ENCODE results near the gene FOXL3. TPM values are rescaled to one million over a fixed set of nuclear protein-coding genes. Genes with fewer than 3 reads are reported as not detected.

Gene FOXL3
- total and polyA plus RNA-seq, 2 experiments from 2014 or later = not detected

DNA sequence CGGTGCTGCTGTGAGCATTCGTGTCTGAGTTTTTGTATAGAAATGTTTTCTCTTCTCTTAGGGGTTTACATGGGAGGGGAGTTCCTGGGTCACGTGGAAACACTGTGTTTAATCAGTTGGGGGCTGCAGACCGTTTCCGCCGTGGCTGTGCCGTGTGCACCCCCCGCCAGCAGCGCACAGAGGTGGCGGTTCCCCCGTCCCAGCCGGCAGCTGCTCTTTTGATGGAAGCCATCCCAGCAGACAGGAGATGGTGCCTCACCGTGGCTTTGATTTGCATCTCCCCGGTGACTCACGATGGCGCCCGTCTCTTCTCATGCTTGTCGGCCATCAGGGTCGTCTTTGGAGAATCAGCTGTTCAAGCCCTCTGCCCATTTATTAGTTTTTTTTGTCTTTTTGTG, 34.9 kb upstream of the FOXL3 start:
- Histone ChIP-seq H3K4me3 (no peak overlapping the region), H3K36me3 (ENCODE audit: insufficient read depth) (peaks cover 7% of the 10 kb centered on the region; the same call in 1 of the 2 replicates), H2AFZ (no peak overlapping the region), H3K4me1 (ENCODE audit: insufficient read depth) (no peaks in the 10 kb centered on the region), H3K27ac (ENCODE audit: low read depth) (no peak overlapping the region), H3K27me3 (ENCODE audit: insufficient read depth) (no peaks in the 10 kb centered on the region), H4K20me1 (replicated peaks; ENCODE audit: insufficient read depth) (no peaks in the 10 kb centered on the region), H3K4me2 (no peak overlapping the region), H3K9me2 (ENCODE audit: insufficient read depth) (no peaks in the 10 kb centered on the region), H3F3A (replicated peaks; ENCODE audit: low read depth) (no peaks in the 10 kb centered on the region), H3K79me2 (replicated peaks; ENCODE audit: insufficient read depth) (no peaks in the 10 kb centered on the region)
- Mint-ChIP-seq H3K9me3 (peaks cover 66% of the 10 kb centered on the region), H3K36me3 (ENCODE audit: low read depth) (peaks cover 93% of the 10 kb centered on the region), H3K4me1 (no peaks in the 10 kb centered on the region; the same call in 2 of the 3 replicates), H3K27ac (no peak overlapping the region), H3K4me3 (no peak overlapping the region), H3K27me3 (ENCODE audit: insufficient read depth, low read depth, poor library complexity) (peaks cover 20% of the 10 kb centered on the region)
- TF ChIP-seq JUNB (IDR thresholded peaks at IDR 0.05; ENCODE audit: unreplicated experiment) = no peak
- TF ChIP-seq, protein P1, sequence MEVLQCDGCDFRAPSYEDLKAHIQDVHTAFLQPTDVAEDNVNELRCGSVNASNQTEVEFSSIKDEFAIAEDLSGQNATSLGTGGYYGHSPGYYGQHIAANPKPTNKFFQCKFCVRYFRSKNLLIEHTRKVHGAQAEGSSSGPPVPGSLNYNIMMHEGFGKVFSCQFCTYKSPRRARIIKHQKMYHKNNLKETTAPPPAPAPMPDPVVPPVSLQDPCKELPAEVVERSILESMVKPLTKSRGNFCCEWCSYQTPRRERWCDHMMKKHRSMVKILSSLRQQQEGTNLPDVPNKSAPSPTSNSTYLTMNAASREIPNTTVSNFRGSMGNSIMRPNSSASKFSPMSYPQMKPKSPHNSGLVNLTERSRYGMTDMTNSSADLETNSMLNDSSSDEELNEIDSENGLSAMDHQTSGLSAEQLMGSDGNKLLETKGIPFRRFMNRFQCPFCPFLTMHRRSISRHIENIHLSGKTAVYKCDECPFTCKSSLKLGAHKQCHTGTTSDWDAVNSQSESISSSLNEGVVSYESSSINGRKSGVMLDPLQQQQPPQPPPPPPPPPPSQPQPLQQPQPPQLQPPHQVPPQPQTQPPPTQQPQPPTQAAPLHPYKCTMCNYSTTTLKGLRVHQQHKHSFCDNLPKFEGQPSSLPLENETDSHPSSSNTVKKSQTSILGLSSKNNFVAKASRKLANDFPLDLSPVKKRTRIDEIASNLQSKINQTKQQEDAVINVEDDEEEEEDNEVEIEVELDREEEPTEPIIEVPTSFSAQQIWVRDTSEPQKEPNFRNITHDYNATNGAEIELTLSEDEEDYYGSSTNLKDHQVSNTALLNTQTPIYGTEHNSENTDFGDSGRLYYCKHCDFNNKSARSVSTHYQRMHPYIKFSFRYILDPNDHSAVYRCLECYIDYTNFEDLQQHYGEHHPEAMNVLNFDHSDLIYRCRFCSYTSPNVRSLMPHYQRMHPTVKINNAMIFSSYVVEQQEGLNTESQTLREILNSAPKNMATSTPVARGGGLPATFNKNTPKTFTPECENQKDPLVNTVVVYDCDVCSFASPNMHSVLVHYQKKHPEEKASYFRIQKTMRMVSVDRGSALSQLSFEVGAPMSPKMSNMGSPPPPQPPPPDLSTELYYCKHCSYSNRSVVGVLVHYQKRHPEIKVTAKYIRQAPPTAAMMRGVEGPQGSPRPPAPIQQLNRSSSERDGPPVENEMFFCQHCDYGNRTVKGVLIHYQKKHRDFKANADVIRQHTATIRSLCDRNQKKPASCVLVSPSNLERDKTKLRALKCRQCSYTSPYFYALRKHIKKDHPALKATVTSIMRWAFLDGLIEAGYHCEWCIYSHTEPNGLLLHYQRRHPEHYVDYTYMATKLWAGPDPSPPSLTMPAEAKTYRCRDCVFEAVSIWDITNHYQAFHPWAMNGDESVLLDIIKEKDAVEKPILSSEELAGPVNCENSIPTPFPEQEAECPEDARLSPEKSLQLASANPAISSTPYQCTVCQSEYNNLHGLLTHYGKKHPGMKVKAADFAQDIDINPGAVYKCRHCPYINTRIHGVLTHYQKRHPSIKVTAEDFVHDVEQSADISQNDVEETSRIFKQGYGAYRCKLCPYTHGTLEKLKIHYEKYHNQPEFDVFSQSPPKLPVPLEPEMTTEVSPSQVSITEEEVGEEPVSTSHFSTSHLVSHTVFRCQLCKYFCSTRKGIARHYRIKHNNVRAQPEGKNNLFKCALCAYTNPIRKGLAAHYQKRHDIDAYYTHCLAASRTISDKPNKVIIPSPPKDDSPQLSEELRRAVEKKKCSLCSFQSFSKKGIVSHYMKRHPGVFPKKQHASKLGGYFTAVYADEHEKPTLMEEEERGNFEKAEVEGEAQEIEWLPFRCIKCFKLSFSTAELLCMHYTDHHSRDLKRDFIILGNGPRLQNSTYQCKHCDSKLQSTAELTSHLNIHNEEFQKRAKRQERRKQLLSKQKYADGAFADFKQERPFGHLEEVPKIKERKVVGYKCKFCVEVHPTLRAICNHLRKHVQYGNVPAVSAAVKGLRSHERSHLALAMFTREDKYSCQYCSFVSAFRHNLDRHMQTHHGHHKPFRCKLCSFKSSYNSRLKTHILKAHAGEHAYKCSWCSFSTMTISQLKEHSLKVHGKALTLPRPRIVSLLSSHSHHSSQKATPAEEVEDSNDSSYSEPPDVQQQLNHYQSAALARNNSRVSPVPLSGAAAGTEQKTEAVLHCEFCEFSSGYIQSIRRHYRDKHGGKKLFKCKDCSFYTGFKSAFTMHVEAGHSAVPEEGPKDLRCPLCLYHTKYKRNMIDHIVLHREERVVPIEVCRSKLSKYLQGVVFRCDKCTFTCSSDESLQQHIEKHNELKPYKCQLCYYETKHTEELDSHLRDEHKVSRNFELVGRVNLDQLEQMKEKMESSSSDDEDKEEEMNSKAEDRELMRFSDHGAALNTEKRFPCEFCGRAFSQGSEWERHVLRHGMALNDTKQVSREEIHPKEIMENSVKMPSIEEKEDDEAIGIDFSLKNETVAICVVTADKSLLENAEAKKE (CRISPR knock-in tag; IDR thresholded peaks at IDR 0.05) = no peak
- DNase-seq (ENCODE audit: low spot score) (no peak), ATAC-seq (no peak)

DNA sequence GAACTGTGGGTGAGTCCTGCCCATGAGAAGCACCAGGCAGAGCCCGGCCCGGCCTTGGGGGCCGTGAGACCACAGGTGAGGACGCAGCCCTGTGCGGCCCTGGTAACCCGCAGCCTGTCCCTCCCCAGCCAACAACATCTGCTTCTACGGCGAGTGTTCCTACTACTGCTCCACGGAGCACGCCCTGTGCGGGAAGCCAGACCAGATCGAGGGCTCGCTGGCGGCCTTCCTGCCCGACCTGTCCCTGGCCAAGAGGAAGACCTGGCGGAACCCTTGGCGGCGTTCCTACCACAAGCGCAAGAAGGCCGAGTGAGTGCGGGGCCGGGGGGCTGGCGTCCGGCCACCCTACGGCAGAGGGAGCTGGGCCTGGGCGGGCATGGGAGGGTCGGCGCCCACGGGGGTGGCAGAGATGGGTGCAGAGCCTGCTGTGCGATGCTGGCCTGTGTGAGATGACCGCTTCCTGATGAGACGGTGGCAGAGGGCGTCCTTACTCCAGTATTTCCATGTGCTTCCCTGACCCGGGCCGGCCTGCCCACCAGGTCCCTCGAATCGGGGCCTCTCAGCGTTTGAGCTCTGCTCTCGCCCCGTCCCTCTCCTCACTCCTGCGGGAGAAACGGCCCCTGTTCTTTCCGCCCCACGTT, 34.1 kb upstream of the FOXL3 start:
- no peaks in the 10 kb centered on the region for H3K4me1 ChIP-seq (ENCODE audit: insufficient read depth)
- Mint-ChIP-seq H3K4me3 (no peak overlapping the region), H3K4me1 (no peaks in the 10 kb centered on the region; the same call in 2 of the 3 replicates), H3K27me3 (ENCODE audit: insufficient read depth, low read depth, poor library complexity) (peaks cover 24% of the 10 kb centered on the region), H3K27ac (no peak overlapping the region), H3K36me3 (ENCODE audit: low read depth) (peaks cover 95% of the 10 kb centered on the region), H3K9me3 (peaks cover 73% of the 10 kb centered on the region)
- H3K27me3 ChIP-seq (ENCODE audit: insufficient read depth) = no peaks in the 10 kb centered on the region
- no peaks in the 10 kb centered on the region for H3K79me2 ChIP-seq (replicated peaks; ENCODE audit: insufficient read depth)
- H3K4me2 ChIP-seq = no peak overlapping the region
- H3F3A ChIP-seq (replicated peaks; ENCODE audit: low read depth) = no peaks in the 10 kb centered on the region
- no peak overlapping the region for H2AFZ ChIP-seq
- H3K9me2 ChIP-seq (ENCODE audit: insufficient read depth) = no peaks in the 10 kb centered on the region
- ATAC-seq (no peak), DNase-seq (ENCODE audit: low spot score) (no peak)
- no peaks in the 10 kb centered on the region for H4K20me1 ChIP-seq (replicated peaks; ENCODE audit: insufficient read depth)
- no peak overlapping the region for H3K27ac ChIP-seq (ENCODE audit: low read depth)
- peaks cover 10% of the 10 kb centered on the region; the same call in 1 of the 2 replicates for H3K36me3 ChIP-seq (ENCODE audit: insufficient read depth)
- H3K4me3 ChIP-seq = no peak overlapping the region
- no peak for TF ChIP-seq ZNF114 (CRISPR knock-in tag; IDR thresholded peaks at IDR 0.05)
- TF ChIP-seq, protein P2, sequence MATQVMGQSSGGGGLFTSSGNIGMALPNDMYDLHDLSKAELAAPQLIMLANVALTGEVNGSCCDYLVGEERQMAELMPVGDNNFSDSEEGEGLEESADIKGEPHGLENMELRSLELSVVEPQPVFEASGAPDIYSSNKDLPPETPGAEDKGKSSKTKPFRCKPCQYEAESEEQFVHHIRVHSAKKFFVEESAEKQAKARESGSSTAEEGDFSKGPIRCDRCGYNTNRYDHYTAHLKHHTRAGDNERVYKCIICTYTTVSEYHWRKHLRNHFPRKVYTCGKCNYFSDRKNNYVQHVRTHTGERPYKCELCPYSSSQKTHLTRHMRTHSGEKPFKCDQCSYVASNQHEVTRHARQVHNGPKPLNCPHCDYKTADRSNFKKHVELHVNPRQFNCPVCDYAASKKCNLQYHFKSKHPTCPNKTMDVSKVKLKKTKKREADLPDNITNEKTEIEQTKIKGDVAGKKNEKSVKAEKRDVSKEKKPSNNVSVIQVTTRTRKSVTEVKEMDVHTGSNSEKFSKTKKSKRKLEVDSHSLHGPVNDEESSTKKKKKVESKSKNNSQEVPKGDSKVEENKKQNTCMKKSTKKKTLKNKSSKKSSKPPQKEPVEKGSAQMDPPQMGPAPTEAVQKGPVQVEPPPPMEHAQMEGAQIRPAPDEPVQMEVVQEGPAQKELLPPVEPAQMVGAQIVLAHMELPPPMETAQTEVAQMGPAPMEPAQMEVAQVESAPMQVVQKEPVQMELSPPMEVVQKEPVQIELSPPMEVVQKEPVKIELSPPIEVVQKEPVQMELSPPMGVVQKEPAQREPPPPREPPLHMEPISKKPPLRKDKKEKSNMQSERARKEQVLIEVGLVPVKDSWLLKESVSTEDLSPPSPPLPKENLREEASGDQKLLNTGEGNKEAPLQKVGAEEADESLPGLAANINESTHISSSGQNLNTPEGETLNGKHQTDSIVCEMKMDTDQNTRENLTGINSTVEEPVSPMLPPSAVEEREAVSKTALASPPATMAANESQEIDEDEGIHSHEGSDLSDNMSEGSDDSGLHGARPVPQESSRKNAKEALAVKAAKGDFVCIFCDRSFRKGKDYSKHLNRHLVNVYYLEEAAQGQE (IDR thresholded peaks at IDR 0.05; ENCODE audit: unreplicated experiment) = no peak
- no peak for TF ChIP-seq JUNB (IDR thresholded peaks at IDR 0.05; ENCODE audit: unreplicated experiment)
- no peak for TF ChIP-seq CREB1 (CRISPR knock-in tag; IDR thresholded peaks at IDR 0.05; ENCODE audit: low read depth)
- TF ChIP-seq STAT1 (IDR thresholded peaks at IDR 0.05; ENCODE audit: unreplicated experiment) = no peak
- TF ChIP-seq, protein P3, sequence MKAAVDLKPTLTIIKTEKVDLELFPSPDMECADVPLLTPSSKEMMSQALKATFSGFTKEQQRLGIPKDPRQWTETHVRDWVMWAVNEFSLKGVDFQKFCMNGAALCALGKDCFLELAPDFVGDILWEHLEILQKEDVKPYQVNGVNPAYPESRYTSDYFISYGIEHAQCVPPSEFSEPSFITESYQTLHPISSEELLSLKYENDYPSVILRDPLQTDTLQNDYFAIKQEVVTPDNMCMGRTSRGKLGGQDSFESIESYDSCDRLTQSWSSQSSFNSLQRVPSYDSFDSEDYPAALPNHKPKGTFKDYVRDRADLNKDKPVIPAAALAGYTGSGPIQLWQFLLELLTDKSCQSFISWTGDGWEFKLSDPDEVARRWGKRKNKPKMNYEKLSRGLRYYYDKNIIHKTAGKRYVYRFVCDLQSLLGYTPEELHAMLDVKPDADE (IDR thresholded peaks at IDR 0.05) = no peak
- TF ChIP-seq EZH2phosphoT487 (IDR thresholded peaks at IDR 0.05; ENCODE audit: unreplicated experiment) = no peak

All from GM23338 (cell line).